NCI-H187 (cell line): ENCODE data around the gene MYH15.

ENCODE experiments used
- DNase-seq, 2 experiments: peaks; one replicate each; lab custom pipeline; 2025; lab: John Stamatoyannopoulos, UW

MYH15 gene

GRCh38 chr3:108509871-108510270 lies 525 bp downstream of the MYH15 start:
- DNase-seq = no peak

DNA sequence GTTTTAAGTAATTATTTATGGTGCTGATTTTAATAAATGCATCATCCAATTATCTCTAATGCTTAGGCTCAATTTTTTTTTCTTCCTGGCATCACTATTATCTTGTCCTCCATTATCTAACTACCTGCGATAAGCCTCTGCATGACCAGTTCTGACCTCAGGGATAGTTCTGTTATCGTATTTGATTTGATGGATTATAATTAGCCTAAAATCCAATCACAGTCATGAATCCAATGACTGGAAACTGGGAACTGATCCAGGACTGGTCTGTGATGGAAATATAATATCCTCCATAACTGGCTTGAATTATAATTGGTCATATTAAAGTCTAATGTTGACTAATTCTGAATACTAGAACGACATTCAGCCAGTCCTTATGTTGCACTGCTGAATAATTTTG lies 1.1 kb downstream of the MYH15 start:
- DNase-seq = no peak

DNA sequence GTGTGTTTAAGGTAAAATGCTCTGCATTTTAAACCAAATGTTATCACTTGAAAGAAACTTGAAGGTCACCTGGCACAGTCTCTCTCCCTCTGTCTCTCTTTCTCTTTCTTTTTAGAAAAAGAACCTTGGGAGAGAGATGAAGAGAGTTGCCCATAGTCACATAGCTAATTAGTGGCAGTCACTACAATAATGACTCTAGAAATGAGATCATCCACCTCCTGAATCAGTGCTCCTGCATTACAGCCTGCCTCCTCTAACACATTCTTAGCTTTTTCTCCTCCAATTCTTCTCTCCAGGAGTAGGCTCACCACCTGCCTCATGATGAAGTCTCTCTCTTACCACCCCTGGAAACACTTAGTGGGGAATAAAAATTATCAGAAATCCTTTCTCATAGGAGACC lies 2.5 kb downstream of the MYH15 start:
- no peak for DNase-seq

- DNase-seq = no peak
Measured at GRCh38 chr3:108505811-108506210, 4.6 kb downstream of the MYH15 start.

GRCh38 chr3:108503722-108504121 lies 6.7 kb downstream of the MYH15 start:
- DNase-seq = no peak

DNA sequence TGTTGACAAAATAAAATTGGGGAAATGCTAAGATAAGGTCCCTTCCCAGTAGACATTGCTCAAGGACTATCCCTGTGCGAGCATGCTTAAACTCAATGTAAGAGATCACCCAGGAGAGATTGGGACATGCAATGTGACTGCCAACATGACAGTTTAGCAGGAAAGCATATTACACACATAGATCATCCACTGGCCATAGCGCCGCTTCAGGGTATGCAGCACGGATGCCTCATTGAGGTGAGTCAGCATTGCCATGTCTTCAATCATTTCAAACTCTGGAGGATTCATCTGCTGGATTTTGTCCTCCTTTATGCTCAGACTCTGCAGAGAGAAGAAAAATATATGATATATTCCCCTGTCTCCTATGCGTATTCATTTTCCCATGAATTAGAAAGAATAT lies 8.9 kb downstream of the MYH15 start:
- DNase-seq = no peak

DNA sequence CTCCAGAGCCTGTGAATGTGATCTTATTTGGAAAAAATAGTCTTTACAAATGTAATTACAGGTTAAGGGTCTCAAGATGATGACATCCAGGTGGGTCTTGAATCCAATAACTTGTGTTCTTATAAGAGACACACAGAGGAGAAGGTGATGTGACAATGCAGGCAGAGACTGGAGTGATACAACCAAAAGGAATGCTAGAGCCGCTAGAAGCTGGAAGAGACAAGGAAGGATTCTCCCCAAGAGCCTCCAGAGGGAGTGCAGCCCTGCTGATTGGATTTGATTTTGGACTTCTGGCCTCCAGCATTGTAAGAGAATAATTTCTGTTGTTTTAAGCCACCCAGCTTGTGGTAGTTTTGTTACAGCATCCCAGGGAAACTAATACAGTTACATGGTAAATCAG lies 9.7 kb downstream of the MYH15 start:
- DNase-seq = no peak

GRCh38 chr3:108497271-108497670 lies 13.1 kb downstream of the MYH15 start:
- no peak for DNase-seq

DNA sequence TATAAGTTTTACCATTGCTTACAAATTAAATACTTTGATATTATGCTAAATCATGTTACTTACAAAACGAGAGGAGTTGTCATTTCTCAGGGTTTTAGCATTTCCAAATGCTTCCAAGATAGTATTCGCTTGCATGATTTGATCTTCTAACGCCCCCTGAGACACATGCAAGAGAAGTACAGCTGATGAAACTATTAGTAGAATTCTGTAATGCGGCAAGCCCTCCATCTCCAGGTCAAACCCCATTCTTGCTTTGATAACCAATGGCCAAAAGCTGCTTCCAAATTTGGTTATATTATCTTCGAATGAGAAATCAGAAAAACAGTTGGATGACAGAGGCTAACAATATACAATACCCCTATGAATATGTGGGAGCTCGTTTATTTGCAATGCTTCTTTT lies 14.7 kb downstream of the MYH15 start:
- DNase-seq = no peak

DNA sequence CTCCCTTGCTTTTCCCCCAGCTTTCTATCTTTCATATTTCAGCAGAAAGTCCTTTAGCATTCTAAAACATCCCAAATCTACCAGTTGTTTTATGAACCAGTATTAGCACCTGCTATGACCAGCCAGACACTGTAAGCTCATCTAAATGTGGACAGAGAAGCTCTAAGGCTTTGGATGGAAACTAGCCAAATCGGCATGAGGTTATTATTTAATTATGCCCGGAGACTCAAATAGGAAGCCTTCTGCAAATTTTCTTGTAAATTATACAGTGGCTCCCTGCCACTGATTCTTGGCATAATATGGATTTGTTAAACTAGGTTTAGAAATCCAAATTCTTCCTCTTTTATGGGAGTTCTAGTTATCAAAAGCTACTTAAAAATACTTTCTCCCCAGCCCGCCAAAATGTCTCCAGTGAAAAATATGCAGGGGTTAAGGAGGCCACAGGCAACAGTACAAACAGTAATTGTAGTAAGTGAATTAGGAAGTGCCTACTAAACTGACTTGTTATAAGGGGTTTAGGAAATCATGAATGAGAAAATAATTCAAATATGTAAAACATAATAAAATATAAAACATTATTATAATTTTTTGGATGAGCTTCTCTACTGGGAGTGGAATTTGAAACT lies 15.4 kb downstream of the MYH15 start:
- no peak for DNase-seq

DNA sequence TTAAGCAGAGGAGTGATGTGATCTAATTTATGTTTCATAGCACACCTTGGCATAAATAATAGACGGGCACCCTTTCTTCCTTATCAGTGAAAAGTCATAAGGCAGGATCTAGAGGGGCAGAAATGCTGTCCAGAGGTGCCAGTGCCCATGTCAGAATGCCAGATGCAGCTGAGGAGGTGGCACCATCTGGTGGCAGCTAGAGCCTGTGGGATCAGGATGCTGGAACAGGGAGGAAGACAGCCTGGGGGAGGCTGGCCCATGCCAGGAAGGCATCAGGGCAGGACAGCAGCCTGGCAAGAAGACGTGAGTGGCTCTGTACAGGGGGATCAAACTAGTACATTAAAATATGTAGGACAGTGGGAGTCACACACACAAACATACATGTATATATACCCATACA lies 16.5 kb downstream of the MYH15 start:
- DNase-seq = no peak

GRCh38 chr3:108491456-108491855 lies 18.9 kb downstream of the MYH15 start:
- DNase-seq = no peak

DNA sequence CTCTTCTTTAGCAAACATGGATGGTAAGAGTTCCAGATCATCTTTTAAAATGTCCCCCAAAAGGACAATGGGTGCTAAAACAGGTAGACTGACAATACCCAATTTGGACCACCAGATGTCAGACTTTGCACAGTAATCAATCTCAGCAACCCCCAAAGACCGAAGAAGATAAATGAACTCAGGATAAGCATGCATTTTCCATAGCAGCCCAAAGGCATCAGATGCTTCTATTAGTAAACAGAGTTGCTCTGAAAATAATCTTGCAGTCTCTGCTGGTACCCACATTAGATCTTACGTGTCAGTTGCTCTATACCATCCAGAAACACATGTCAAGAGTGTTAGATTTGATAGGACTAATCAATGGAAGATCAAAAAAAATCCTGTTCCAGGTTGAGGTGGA lies 20.6 kb downstream of the MYH15 start:
- no peak for DNase-seq

DNA sequence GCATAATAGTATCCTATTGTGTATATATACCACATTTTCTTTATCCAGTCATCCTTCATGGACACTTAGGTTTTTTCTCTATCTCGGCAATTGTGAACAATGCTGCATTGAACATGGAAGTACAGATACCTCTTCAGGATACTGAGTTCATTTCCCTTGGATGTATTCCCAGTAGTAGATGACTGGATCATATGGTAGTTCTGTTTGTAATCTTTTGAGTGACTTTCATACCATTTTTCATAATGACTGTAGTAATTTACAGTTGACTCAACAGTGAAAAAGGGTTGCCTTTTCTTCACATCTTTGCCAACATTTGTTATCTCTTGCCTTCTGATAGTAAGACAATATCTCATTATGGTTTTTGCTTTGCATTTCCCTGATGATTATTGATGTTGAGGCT lies 21.8 kb downstream of the MYH15 start:
- DNase-seq = no peak

GRCh38 chr3:108487439-108487838 lies 23.0 kb downstream of the MYH15 start:
- no peak for DNase-seq

DNA sequence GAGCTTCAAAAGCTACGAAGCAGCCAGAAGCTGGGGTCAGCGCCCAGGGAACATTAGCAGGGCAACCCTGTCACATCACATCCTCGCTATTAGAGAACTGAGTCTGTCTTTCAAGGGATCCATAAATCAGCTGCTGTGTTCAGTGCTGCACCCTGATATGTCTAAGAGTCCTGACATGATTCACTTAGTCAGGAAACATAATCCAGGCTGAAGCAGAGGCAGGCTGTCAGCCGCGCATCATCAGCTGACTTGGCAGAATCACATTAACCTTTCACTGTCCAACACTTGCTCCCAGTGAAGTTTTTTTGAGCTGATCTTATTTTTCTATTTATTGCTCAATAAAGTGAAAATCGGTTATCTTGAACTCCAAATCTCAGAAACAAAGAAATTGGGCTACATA lies 23.5 kb downstream of the MYH15 start:
- DNase-seq = no peak

GRCh38 chr3:108486338-108486737 lies 24.1 kb downstream of the MYH15 start:
- no peak for DNase-seq

- no peak for DNase-seq
Measured at GRCh38 chr3:108485146-108485545, 25.2 kb downstream of the MYH15 start.

DNA sequence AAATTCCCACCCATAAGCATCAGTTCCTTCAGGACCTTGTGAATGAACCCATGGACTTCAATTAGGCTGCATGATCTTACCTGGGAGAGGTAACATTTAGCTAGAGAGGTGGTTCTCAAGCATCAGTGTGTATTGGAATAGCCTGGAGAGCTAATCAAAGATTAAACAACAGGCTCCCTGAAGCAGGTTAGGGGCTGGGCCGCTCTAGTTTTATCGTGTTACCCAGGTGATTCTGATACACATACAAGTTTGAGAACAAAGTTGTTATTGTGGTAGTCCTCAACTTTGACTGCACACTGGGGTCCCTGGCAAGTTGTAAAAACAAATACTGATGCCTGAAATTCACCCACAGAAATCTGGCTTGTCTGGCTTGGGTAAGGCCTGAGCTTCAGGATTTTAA lies 31.2 kb downstream of the MYH15 start:
- DNase-seq = no peak

DNA sequence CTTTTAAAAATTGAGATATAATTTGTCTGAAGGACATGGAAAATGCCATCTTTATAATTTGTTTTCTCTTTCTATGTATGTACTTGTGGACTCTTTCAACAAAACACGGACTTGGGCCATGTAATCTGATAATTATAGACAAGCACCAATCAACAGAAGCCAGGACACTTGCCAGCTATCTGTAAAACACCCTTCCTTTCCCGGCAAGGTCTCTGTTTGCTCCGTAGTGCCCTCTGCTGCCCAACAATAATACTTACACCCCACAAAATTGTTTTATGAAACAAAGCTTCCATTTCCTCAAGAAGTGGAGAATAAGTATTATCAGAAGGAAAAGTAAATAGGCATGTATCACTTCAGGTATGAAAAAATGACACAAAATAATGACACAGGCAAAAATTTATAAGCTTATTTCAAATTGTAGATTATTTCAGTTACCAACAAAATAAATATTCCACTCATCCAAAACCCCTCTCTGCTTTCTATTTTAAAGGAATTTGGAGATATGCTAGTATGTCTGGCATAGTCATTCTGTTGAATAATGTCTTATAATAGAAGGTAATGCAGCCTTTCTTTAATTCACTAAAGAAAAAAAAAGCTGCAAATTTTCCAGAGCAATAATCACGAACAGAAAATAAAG lies 32.8 kb downstream of the MYH15 start:
- peak in 1 of 2 experiments; percentile 35 for DNase-seq

GRCh38 chr3:108475220-108475782 lies 35.1 kb downstream of the MYH15 start:
- DNase-seq = no peak

DNA sequence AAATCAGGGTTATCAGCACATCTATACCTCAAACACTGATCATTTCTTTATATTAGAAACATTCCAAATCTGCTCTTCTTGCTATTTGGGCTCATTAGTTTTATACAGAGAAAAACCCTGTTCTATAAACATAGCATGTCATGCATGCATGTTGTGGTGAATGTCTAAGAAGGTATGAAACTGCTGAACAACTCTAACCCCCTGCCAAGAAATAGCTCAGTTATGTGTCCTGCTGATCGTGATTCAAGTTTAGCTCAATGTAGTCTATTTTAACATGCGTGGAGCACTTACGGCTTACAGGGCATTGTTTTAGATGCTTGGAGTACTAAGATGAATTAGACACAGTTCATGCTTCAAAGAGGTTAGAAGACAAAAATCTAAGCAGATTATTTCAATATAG lies 35.8 kb downstream of the MYH15 start:
- no peak for DNase-seq

DNA sequence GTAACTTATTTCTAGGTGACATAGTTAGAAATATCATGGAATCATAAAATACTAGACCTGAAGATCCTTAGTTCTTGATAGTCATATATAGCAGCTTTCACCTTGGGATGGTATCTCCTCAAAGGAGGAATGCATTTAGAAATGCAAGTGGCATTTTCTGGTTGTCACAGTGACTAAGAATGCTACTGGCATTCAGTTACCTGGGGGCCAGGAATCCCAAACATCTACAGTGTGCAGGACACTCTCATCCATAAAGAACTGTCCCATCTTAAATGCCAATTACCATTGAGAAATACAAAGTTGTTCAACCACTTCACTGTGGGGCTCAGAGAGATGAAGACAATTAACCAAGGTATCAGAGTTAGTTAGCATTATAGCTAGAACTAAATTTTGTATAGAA lies 36.7 kb downstream of the MYH15 start:
- DNase-seq = no peak

DNA sequence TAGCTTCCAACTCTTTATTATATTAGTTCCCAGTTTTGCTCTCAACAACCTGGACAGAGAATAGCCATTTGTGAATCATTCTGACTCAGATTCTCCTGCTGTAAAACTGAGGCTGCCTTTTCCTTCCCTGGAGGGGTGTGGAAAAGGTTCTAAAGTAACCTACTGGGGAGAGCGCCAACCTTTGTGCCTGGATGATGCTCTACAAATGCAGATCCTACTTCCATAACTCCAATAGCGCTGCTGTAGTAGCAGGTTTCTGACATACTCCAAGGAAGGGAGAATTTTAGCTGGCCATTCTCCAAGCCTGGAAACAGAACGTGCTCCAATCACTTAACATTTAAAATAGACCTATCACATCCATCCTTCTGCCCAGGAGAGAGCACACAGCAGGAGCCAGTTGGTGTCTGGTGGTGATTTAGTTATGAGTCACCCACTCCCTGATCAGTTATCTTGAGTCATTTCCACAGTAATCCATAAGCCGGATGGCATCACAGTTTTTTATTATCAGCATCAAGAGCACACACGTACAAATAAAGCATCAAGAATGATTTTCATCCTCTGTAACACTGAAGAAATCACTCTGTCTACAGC lies 38.3 kb downstream of the MYH15 start:
- no peak for DNase-seq
